GM10266 (cell line): Measurements from ENCODE around the gene GNS.

ENCODE experiments used
- DNase-seq: peaks from one replicate; pipeline ENCODE4 v3.0.0; 2012; ENCODE audit errors: extremely low spot score
- TF ChIP-seq, protein P1 (sequence below): IDR thresholded peaks from 2 replicates; pipeline ENCODE4 v1.5.1; 2012; ENCODE audit warnings: mild to moderate bottlenecking, low read depth; ENCODE audit not compliant: control insufficient read depth, insufficient read depth; ENCODE audit errors: missing control alignments

The GNS gene

DNA sequence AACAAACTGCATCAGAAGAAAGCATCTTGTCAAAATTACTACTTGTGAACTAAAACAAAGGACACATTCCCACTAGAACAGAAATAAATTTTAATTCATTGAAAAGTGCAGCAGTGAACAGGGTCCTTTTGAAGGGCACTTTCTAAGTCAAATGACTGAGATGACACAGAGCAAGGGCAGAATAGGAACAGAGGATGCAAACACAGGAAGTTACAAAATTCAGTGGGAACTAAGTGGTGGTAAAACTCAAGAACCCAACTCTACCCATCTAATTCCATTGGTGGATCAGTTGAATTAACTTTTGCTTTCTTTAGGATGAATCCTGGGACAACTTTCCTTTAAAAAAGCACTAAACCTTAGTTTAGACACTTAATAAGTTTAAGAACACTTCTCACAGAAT, 45.8 kb downstream of the GNS start:
- TF ChIP-seq, protein P1, sequence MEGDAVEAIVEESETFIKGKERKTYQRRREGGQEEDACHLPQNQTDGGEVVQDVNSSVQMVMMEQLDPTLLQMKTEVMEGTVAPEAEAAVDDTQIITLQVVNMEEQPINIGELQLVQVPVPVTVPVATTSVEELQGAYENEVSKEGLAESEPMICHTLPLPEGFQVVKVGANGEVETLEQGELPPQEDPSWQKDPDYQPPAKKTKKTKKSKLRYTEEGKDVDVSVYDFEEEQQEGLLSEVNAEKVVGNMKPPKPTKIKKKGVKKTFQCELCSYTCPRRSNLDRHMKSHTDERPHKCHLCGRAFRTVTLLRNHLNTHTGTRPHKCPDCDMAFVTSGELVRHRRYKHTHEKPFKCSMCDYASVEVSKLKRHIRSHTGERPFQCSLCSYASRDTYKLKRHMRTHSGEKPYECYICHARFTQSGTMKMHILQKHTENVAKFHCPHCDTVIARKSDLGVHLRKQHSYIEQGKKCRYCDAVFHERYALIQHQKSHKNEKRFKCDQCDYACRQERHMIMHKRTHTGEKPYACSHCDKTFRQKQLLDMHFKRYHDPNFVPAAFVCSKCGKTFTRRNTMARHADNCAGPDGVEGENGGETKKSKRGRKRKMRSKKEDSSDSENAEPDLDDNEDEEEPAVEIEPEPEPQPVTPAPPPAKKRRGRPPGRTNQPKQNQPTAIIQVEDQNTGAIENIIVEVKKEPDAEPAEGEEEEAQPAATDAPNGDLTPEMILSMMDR: no peak
- no peak for DNase-seq

GRCh38 chr12:64709429-64709828, 49.8 kb downstream of the GNS start:
- DNase-seq: no peak
- TF ChIP-seq, protein P1: no peak

- TF ChIP-seq, protein P1: no peak
- no peak for DNase-seq
These were observed 51.3 kb downstream of the GNS start for GRCh38 chr12:64707926-64708325.

- TF ChIP-seq, protein P1: no peak
- DNase-seq: no peak
These were observed 51.8 kb downstream of the GNS start for GRCh38 chr12:64707362-64707761.

GRCh38 chr12:64706857-64707256, 52.3 kb downstream of the GNS start:
- DNase-seq: no peak
- TF ChIP-seq, protein P1: no peak

- TF ChIP-seq, protein P1: no peak
- no peak for DNase-seq
These were observed 52.9 kb downstream of the GNS start for GRCh38 chr12:64706306-64706705.

- no peak for DNase-seq
- TF ChIP-seq, protein P1: no peak
These were observed 57.9 kb downstream of the GNS start for GRCh38 chr12:64701283-64701682.
